Measurements from ENCODE around the gene SLC22A16. TPM values are rescaled to one million over a fixed set of nuclear protein-coding genes. Genes with fewer than 3 reads are reported as not detected.

Gene SLC22A16
- total RNA-seq (2021; fragmentation: NEBNext Ultra II Directional; extraction: Animal tissue kit (Norgen Biotek cat#: 25700)) (not detected in 2 replicates), polyA plus RNA-seq (2011; rRNA removed) (not detected in 2 replicates), polyA minus RNA-seq (2011; rRNA and poly(A)+ RNA removed) (not detected in 2 replicates)
- polyA plus RNA-seq (2011; cell fraction: cytosol; rRNA removed) = not detected
- polyA plus RNA-seq (2011; cell fraction: nucleus; rRNA removed) = not detected
- polyA plus RNA-seq (2012, experiment 1 of 2) = not detected in 4 replicates
- polyA plus RNA-seq (2012, experiment 2 of 2) = not detected
- polyA plus RNA-seq (2013, experiment 1 of 2) = not detected
- not detected for polyA plus RNA-seq (2013, experiment 2 of 2)
- not detected for polyA minus RNA-seq (2011; cell fraction: cytosol; rRNA and poly(A)+ RNA removed)
- not detected for polyA minus RNA-seq (2011; cell fraction: nucleus; rRNA and poly(A)+ RNA removed)
- long read RNA-seq, experiment 1 = 0 reads
- long read RNA-seq, experiment 2 = 0 reads

GRCh38 chr6:110476046-110476849 is at the start of gene SLC22A16:
Gene SLC22A16, minus strand, starts transcription at chr6:110476613. Its CDS starts 39 bp downstream, at chr6:110476574.
- Histone ChIP-seq H2BK5ac (ENCODE audit: low read depth, low read length) (no peak within 1 kb of the TSS), H2AFZ (ENCODE audit: low read length) (0 out of 2 replicates have a peak within 1 kb of the TSS, but pooled peaks have one; percentile 5), H4K8ac (ENCODE audit: extremely low read depth, insufficient read depth, low read length) (no peak within 1 kb of the TSS), H3K14ac (ENCODE audit: insufficient read length) (no peak within 1 kb of the TSS), H3K4me1 (replicated peaks in 1 of 4; ENCODE audit: control insufficient read depth in 3 of 4, insufficient read depth in 4 of 4, low read length in 3 of 4) (no peaks in the 10 kb centered on the region), H2BK15ac (ENCODE audit: low read length) (no peak within 1 kb of the TSS), H3K79me2 (ENCODE audit: control insufficient read depth in 1 of 2, insufficient read depth in 2 of 2, low read length in 2 of 2) (no peaks in the 10 kb centered on the region), H4K20me1 (replicated peaks in 1 of 2; ENCODE audit: control insufficient read depth in 1 of 2, insufficient read depth in 2 of 2, low read length in 2 of 2) (no peaks in the 10 kb centered on the region), H3K27ac (ENCODE audit: low read depth, low read length) (no peak within 1 kb of the TSS), H3K23ac (ENCODE audit: insufficient read length) (no peak within 1 kb of the TSS), H3K27me3 (replicated peaks in 1 of 4; ENCODE audit: control insufficient read depth in 3 of 4, extremely low read depth in 1 of 4, insufficient read depth in 3 of 4, low read length in 3 of 4) (no peaks in the 10 kb centered on the region), H3K9ac (replicated peaks in 1 of 4; ENCODE audit: extremely low read depth in 1 of 4, low read depth in 3 of 4, low read length in 3 of 4) (no peak within 1 kb of the TSS), H2AK5ac (ENCODE audit: low read depth, low read length) (no peak within 1 kb of the TSS), H3K23me2 (ENCODE audit: low read depth, low read length) (no peaks in the 10 kb centered on the region; the same call in 1 of the 2 replicates), H3K18ac (ENCODE audit: extremely low read depth, low read length) (no peak within 1 kb of the TSS), H3K56ac (replicated peaks; ENCODE audit: insufficient read length, low read depth, low read length) (no peak within 1 kb of the TSS), H2BK12ac (ENCODE audit: low read depth, low read length) (no peak within 1 kb of the TSS), H3K9me3 (ENCODE audit: insufficient read depth in 2 of 2, low read depth in 1 of 2, low read length in 1 of 2) (peaks cover 3 to 6% of the 10 kb centered on the region in 2 experiments; a peak in 1 of 4 replicates), H3K4me3 (ENCODE audit: extremely low read depth in 1 of 4, insufficient read depth in 2 of 4, low read depth in 3 of 4, low read length in 4 of 4) (no peak within 1 kb of the TSS), H3K4me2 (ENCODE audit: insufficient read depth in 1 of 2, low read depth in 2 of 2, low read length in 2 of 2) (no peak within 1 kb of the TSS), H2BK120ac (replicated peaks; ENCODE audit: low read depth, low read length) (no peak within 1 kb of the TSS), H3K79me1 (ENCODE audit: low read depth, low read length) (no peaks in the 10 kb centered on the region), H3K4ac (replicated peaks; ENCODE audit: insufficient read length, low read depth, low read length) (no peak within 1 kb of the TSS), H4K91ac (replicated peaks; ENCODE audit: insufficient read length, low read length) (no peak within 1 kb of the TSS), H3K36me3 (ENCODE audit: control insufficient read depth in 2 of 4, insufficient read depth in 4 of 4, low read length in 3 of 4) (no peaks in the 10 kb centered on the region), H4K5ac (ENCODE audit: insufficient read length, low read depth, low read length) (no peak within 1 kb of the TSS), H2BK20ac (ENCODE audit: low read length) (no peak within 1 kb of the TSS)
- FAIRE-seq (no peak), DNase-seq (ENCODE audit: low read depth in 1 of 2, low spot score in 2 of 2) (peak in 1 of 2 experiments; percentile 20)
- ChIA-PET CTCF (ENCODE audit: partially characterized antibody) (no interaction called here), POLR2A (ENCODE audit: partially characterized antibody) (no interaction called here)
- 96% methylated on average over 36 of the region's 85 CpGs; no CpG with 5 or more reads in 1 of the 2 experiments for WGBS, 2 experiments (ENCODE audit: extremely low coverage in 1 of 2, insufficient coverage in 1 of 2, insufficient read length in 1 of 2, insufficient replicate concordance in 2 of 2, low coverage in 1 of 2, low lambda C conversion rate in 2 of 2, missing lambda C conversion rate in 1 of 2)
- TF ChIP-seq SIN3A (conservative IDR thresholded peaks at IDR 0.05 in 1 of 2, IDR thresholded peaks at IDR 0.05 in 1 of 2; ENCODE audit: low read depth in 1 of 2, low read length in 2 of 2) (no peak), CREB1 (IDR thresholded peaks at IDR 0.05) (no peak), TEAD4 (IDR thresholded peaks at IDR 0.05; ENCODE audit: low read depth, low read length) (no peak), SP4 (IDR thresholded peaks at IDR 0.05; ENCODE audit: low read length) (no peak), SAP30 (IDR thresholded peaks at IDR 0.05; ENCODE audit: insufficient read depth, insufficient replicate concordance, low read length) (no peak)
